Measurements from ENCODE around the gene OR9I1. TPM values are rescaled to one million over a fixed set of nuclear protein-coding genes. Genes with fewer than 3 reads are reported as not detected.

OR9I1 gene
- total RNA-seq, 2 experiments from 2014 or later = not detected

DNA sequence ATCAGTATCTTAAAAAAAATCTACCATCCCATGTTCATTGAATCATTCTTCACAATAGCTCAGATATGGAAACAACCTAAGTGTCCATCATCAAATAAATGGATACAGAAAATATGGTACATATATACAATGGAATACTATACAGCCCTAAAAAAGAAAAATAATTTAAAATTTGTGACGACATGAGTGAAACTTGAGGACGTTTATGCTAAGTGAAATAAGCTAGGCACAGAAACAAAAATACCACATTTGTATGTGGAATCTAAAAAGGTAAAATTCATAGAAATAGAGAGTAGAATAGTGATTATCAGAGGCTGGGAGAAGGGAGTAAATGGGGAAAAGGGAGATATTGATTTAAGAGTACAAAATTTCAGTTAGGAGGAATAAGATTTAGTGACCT lies 38.8 kb downstream of the OR9I1 start:
- H3K36me3 Mint-ChIP-seq (ENCODE audit: low read depth) = no peaks in the 10 kb centered on the region
- peaks cover 3% of the 10 kb centered on the region for H3K9me3 Mint-ChIP-seq (ENCODE audit: low read depth)
- CTCF ChIA-PET = no interaction called here
- ATAC-seq (no peak), DNase-seq (no peak)
- POLR2A ChIA-PET = no interaction called here
- H3K27ac Mint-ChIP-seq = no peak overlapping the region
- intact Hi-C loops (cut with DNase I, micrococcal nuclease) = loop anchor here in 1 of 2 experiments (10.0 kb wide), 1 partner anchor 52 kb away; the partner anchor contains the start of gene OR6Q1
- H3K4me3 Mint-ChIP-seq = no peak overlapping the region
- peaks cover 11% of the 10 kb centered on the region for H3K27me3 Mint-ChIP-seq
- no peaks in the 10 kb centered on the region for H3K4me1 Mint-ChIP-seq

DNA sequence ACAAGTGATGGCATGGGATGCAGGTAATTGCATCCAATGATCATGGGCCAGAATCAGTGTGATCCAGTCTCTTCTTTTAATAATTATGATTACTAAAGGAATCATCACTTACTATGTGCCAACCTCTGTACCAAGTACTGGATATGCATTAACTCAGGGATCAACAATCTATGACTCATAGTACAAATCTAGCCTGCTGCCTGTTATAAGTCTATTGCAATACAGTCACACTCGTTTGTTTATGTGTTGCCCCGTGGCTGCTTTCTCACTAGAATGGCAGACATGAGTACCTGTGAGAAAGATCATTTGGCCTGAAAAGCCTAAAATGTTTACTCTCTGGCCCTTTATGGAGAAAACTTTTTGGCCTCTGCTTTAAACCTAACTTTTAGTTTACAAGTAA lies 49.5 kb downstream of the OR9I1 start:
- intact Hi-C loops (cut with DNase I, micrococcal nuclease) = loop anchor here in 1 of 2 experiments (10.0 kb wide), 1 partner anchor 439 kb away; no protein-coding TSS in a partner anchor
- no peaks in the 10 kb centered on the region for H3K9me3 Mint-ChIP-seq (ENCODE audit: low read depth)
- CTCF ChIA-PET = no interaction called here
- POLR2A ChIA-PET = interaction anchor here (0.6 kb wide), 1 partner anchor 218 kb away, joined by 3 read pairs; no protein-coding TSS in a partner anchor
- H3K4me3 Mint-ChIP-seq = no peak overlapping the region
- DNase-seq (no peak), ATAC-seq (no peak)
- H3K27me3 Mint-ChIP-seq = peaks cover 5% of the 10 kb centered on the region
- no peak overlapping the region for H3K27ac Mint-ChIP-seq
- H3K4me1 Mint-ChIP-seq = no peaks in the 10 kb centered on the region
- H3K36me3 Mint-ChIP-seq (ENCODE audit: low read depth) = no peaks in the 10 kb centered on the region

DNA sequence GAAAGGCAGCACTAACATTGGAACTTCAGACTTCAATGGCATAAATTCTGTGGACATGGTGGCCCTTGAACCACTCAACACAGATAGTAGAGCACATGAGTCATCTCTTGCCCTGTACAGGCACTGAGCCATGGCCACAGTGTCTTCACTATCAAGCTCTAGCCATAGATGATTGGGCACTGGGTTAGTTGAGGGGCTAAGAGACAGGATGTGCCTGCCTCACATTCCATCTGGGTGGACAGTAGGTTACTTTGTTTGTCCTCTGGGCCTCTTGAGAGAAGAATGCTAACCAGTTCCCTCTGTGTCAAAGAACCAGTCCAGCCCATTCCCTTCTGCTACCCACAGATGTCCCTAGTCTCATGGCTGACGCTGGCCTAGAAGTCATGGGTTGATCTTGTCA lies 54.7 kb downstream of the OR9I1 start:
- ATAC-seq = no peak
- Mint-ChIP-seq H3K27ac (no peak overlapping the region), H3K4me3 (no peak overlapping the region), H3K36me3 (ENCODE audit: low read depth) (no peaks in the 10 kb centered on the region), H3K27me3 (no peaks in the 10 kb centered on the region), H3K9me3 (ENCODE audit: low read depth) (no peaks in the 10 kb centered on the region), H3K4me1 (no peaks in the 10 kb centered on the region)
- no peak for DNase-seq
- ChIA-PET CTCF (no interaction called here), POLR2A (no interaction called here)
- intact Hi-C loops (cut with DNase I, micrococcal nuclease) = loop anchor here in 1 of 2 experiments (10.0 kb wide), 1 partner anchor 444 kb away; no protein-coding TSS in a partner anchor

DNA sequence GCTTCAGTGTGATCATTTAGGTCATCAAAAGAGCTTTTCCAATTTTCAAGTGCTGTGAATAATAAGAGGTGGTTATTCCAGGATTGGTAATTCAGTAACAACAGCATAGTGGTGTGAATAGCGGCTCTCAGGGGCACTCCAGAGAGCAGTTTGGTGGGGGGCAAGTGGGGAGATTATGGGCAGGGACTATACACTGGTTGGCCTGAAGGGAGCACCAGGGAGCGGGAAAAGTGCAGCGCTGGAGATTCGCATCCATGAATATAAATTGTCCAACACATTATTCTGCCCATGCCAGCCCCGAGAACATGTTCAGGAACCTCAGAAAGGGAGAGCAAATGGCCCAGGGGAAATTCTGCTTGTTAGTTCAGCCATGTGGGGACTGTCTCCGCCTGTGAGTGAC lies 56.7 kb downstream of the OR9I1 start:
- Mint-ChIP-seq H3K27me3 (no peaks in the 10 kb centered on the region), H3K4me3 (no peak overlapping the region), H3K36me3 (ENCODE audit: low read depth) (no peaks in the 10 kb centered on the region), H3K9me3 (ENCODE audit: low read depth) (no peaks in the 10 kb centered on the region), H3K27ac (no peak overlapping the region), H3K4me1 (no peaks in the 10 kb centered on the region)
- DNase-seq = no peak
- ChIA-PET CTCF (no interaction called here), POLR2A (no interaction called here)
- intact Hi-C loops (cut with DNase I, micrococcal nuclease) = no loop called here
- no peak for ATAC-seq

DNA sequence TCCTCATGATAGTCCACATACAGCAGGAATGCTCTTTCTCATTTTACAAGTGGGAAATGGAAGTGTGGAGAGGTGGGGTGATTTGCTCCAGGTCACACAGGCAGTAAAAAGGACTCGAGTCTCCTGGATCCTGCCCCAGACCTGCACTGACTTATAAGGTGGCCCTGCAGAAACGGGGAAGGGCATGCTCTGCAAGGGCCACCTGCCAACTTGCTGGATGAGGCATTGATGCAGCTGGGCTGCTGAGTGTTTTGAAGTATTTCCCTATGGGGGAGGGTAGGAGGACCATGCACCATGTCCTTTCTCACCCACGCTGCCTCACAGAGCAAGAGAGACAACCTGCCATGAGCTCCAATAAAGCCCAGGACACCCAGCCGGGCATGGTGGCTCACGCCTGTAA lies 57.6 kb downstream of the OR9I1 start:
- no peak overlapping the region for H3K4me3 Mint-ChIP-seq
- H3K4me1 Mint-ChIP-seq = no peaks in the 10 kb centered on the region
- ChIA-PET POLR2A (no interaction called here), CTCF (interaction anchor here (0.6 kb wide), 1 partner anchor 217 kb away, joined by 3 read pairs; no protein-coding TSS in a partner anchor)
- H3K27ac Mint-ChIP-seq = no peak overlapping the region
- intact Hi-C loops (cut with DNase I, micrococcal nuclease) = no loop called here
- DNase-seq (no peak), ATAC-seq (no peak)
- no peaks in the 10 kb centered on the region for H3K36me3 Mint-ChIP-seq (ENCODE audit: low read depth)
- H3K27me3 Mint-ChIP-seq = peaks cover 2% of the 10 kb centered on the region
- H3K9me3 Mint-ChIP-seq (ENCODE audit: low read depth) = no peaks in the 10 kb centered on the region

Other genes with a start within 250 kb of the OR9I1 start
- not detected for gene OR9Q1, start 101.6 kb downstream of the OR9I1 start, total RNA-seq
- not detected for gene OR6Q1, start 94.6 kb downstream of the OR9I1 start, total RNA-seq
- not detected for gene OR9Q2, start 63.5 kb upstream of the OR9I1 start, total RNA-seq
- gene OR1S2, start 78.6 kb upstream of the OR9I1 start, total RNA-seq = not detected
- gene OR1S1, start 87.2 kb upstream of the OR9I1 start, total RNA-seq = not detected
- gene OR10Q1, start 103.4 kb upstream of the OR9I1 start, total RNA-seq = not detected
- gene OR10W1, start 142.7 kb upstream of the OR9I1 start, total RNA-seq = not detected
- gene OR5B17, start 233.5 kb upstream of the OR9I1 start, total RNA-seq = not detected

Data from activated CD4-positive, alpha-beta T cell treated with anti-CD3 and anti-CD28 coated beads for 36 hours (primary cell).